ENCODE results near the gene CPNE1. TPM values are rescaled to one million over a fixed set of nuclear protein-coding genes. Genes with fewer than 3 reads are reported as not detected.
"Not testable (repeated sequence)": the region's sequence is repeated elsewhere in the genome, so short reads cannot be mapped to it uniquely, and the experiment has no call there.

CPNE1 gene
- total and polyA plus RNA-seq, 2 donors from 2014 or later, result 128 to 145 TPM

GRCh38 chr20:35709259-35709658, 44.6 kb upstream of the CPNE1 start:
- Histone ChIP-seq H3K27ac (ENCODE audit: low read depth in 2 of 2, low read length in 2 of 2) (no peak overlapping the region), H3K4me1 (ENCODE audit: control insufficient read depth in 2 of 3, insufficient read depth in 2 of 3, low read depth in 1 of 3, low read length in 3 of 3) (no peaks in the 10 kb centered on the region), H3K9me3 (ENCODE audit: control insufficient read depth in 2 of 3, insufficient read depth in 1 of 3, low read length in 3 of 3) (no peaks in the 10 kb centered on the region), H3K27me3 (ENCODE audit: control insufficient read depth, insufficient read depth, low read length) (no peaks in the 10 kb centered on the region), H3K36me3 (ENCODE audit: control insufficient read depth in 2 of 3, insufficient read depth in 3 of 3, low read length in 3 of 3) (peaks cover 27 to 76% (median 43%) of the 10 kb centered on the region in 3 donors), H3K9ac (ENCODE audit: low read length in 3 of 3) (peak overlapping the region in 1 of 3 donors; percentile 6), H3K4me3 (ENCODE audit: low read length in 3 of 3) (no peak overlapping the region)
- DNase-seq (no peak), FAIRE-seq (no peak)
- intact Hi-C loops (cut with DNase I), result no loop called here
- no peak for TF ChIP-seq CTCF (IDR thresholded peaks at IDR 0.05; ENCODE audit: borderline replicate concordance, extremely low read depth, insufficient read depth)

- FAIRE-seq, result no peak
- H3K27me3 ChIP-seq (ENCODE audit: control insufficient read depth, insufficient read depth, low read length), result no peaks in the 10 kb centered on the region
- peaks cover 25 to 76% (median 42%) of the 10 kb centered on the region in 3 donors for H3K36me3 ChIP-seq (ENCODE audit: control insufficient read depth in 2 of 3, insufficient read depth in 3 of 3, low read length in 3 of 3)
- no peak overlapping the region for H3K4me3 ChIP-seq (ENCODE audit: low read length in 3 of 3)
- intact Hi-C loops (cut with DNase I), result no loop called here
- TF ChIP-seq CTCF (IDR thresholded peaks at IDR 0.05; ENCODE audit: borderline replicate concordance, extremely low read depth, insufficient read depth), result no peak
- no peak overlapping the region for H3K27ac ChIP-seq (ENCODE audit: low read depth in 2 of 2, low read length in 2 of 2)
- H3K4me1 ChIP-seq (ENCODE audit: control insufficient read depth in 2 of 3, insufficient read depth in 2 of 3, low read depth in 1 of 3, low read length in 3 of 3), result no peaks in the 10 kb centered on the region
- DNase-seq, result no peak
- no peak overlapping the region for H3K9ac ChIP-seq (ENCODE audit: low read length in 3 of 3)
- no peaks in the 10 kb centered on the region for H3K9me3 ChIP-seq (ENCODE audit: control insufficient read depth in 2 of 3, insufficient read depth in 1 of 3, low read length in 3 of 3)
These were observed 43.8 kb upstream of the CPNE1 start for GRCh38 chr20:35708502-35708901.

DNA sequence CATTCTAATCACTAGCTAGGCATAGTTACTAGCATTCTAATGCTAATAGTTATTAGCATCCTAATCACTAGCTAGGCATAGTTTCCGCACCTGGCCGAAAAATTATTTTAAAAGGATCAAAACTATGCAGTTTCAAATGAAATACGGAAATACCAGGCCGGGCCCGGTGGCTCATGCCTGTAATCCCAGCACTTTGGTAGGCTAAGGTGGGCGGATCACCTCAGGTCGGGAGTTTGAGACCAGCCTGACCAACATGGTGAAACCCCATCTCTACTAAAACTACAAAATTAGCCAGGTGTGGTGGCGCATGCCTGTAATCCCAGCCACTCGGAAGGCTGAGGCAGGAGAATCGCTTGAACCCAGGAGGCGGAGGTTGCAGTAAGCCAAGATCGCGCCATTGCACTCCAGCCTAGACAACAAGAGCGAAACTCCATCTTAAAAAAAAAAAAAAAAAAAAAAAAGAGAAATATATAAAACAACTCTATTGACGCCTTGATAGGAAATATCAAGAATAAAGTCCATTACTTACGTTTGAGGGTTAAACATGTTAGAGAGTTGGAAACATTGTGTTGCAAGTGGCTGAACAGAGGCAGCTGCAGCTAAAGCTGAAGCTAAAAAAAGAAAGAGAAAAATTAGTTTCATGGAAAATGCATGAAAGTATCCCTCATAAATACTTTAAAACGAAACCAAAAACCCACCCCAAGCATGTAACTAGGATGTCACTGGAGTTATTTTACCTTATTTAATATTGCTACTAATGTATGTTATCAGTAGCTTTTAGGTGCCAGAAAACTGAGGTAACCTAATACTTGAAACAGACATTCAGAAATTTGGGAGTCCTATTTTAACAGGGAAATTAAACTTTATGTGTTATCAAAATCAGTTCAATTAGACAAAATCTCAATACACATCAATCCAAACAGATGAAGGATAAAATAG, 42.2 kb upstream of the CPNE1 start:
- DNase-seq; H3K9me3 ChIP-seq (ENCODE audit: control insufficient read depth in 2 of 3, insufficient read depth in 1 of 3, low read length in 3 of 3); intact Hi-C loops (cut with DNase I); H3K4me1 ChIP-seq (ENCODE audit: control insufficient read depth in 2 of 3, insufficient read depth in 2 of 3, low read depth in 1 of 3, low read length in 3 of 3); H3K9ac ChIP-seq (ENCODE audit: low read length in 3 of 3); H3K27me3 ChIP-seq (ENCODE audit: control insufficient read depth, insufficient read depth, low read length); FAIRE-seq; H3K27ac ChIP-seq (ENCODE audit: low read depth in 2 of 2, low read length in 2 of 2); H3K4me3 ChIP-seq (ENCODE audit: low read length in 3 of 3): not testable (repeated sequence)
- H3K36me3 ChIP-seq (ENCODE audit: control insufficient read depth in 2 of 3, insufficient read depth in 3 of 3, low read length in 3 of 3), result peaks cover 24 to 80% (median 43%) of the 10 kb centered on the region in 3 donors

- H3K27ac ChIP-seq (ENCODE audit: low read depth in 2 of 2, low read length in 2 of 2); FAIRE-seq; DNase-seq; H3K4me3 ChIP-seq (ENCODE audit: low read length in 3 of 3); H3K9ac ChIP-seq (ENCODE audit: low read length in 3 of 3); H3K4me1 ChIP-seq (ENCODE audit: control insufficient read depth in 2 of 3, insufficient read depth in 2 of 3, low read depth in 1 of 3, low read length in 3 of 3); H3K9me3 ChIP-seq (ENCODE audit: control insufficient read depth in 2 of 3, insufficient read depth in 1 of 3, low read length in 3 of 3); intact Hi-C loops (cut with DNase I); H3K27me3 ChIP-seq (ENCODE audit: control insufficient read depth, insufficient read depth, low read length): not testable (repeated sequence)
- H3K36me3 ChIP-seq (ENCODE audit: control insufficient read depth in 2 of 3, insufficient read depth in 3 of 3, low read length in 3 of 3), result peaks cover 19 to 72% (median 41%) of the 10 kb centered on the region in 3 donors
These were observed 41.2 kb upstream of the CPNE1 start for GRCh38 chr20:35705894-35706293.

Measured in kidney (tissue), 14 donors.